Right forelimb (tissue), 1 donor: ENCODE results near the gene MEGF9.
"Not testable (repeated sequence)": the region's sequence is repeated elsewhere in the genome, so short reads cannot be mapped to it uniquely, and the experiment has no call there.

Source experiments
- DNase-seq: peaks from one replicate; pipeline ENCODE4 v3.0.0-alpha.2; 2018

Gene MEGF9

GRCh38 chr9:120714088-120714845 lies at the start of gene MEGF9:
TSS of gene MEGF9 (minus strand) at chr9:120714470. CDS start at chr9:120714358, 112 bp downstream.
- DNase-seq = peak; percentile 97

GRCh38 chr9:120761006-120761405 lies 46.7 kb upstream of the MEGF9 start:
- DNase-seq = no peak

GRCh38 chr9:120759755-120760400 lies 45.6 kb upstream of the MEGF9 start:
- DNase-seq = no peak

- DNase-seq = no peak
Observed at GRCh38 chr9:120758544-120758943, 44.3 kb upstream of the MEGF9 start.

GRCh38 chr9:120757026-120757913 lies 43.0 kb upstream of the MEGF9 start:
- DNase-seq = no peak

- no peak for DNase-seq
Observed at GRCh38 chr9:120756531-120756930, 42.3 kb upstream of the MEGF9 start.

- DNase-seq = peak; percentile 67
Observed at GRCh38 chr9:120755810-120756434, 41.7 kb upstream of the MEGF9 start.

GRCh38 chr9:120755044-120755443 lies 40.8 kb upstream of the MEGF9 start:
- DNase-seq = no peak

GRCh38 chr9:120750421-120750820 lies 36.2 kb upstream of the MEGF9 start:
- DNase-seq = no peak

GRCh38 chr9:120746366-120746765 lies 32.1 kb upstream of the MEGF9 start:
- not testable (repeated sequence) for DNase-seq

- DNase-seq = no peak
Observed at GRCh38 chr9:120745278-120745677, 31.0 kb upstream of the MEGF9 start.

- no peak for DNase-seq
Observed at GRCh38 chr9:120742951-120743416, 28.7 kb upstream of the MEGF9 start.

- no peak for DNase-seq
Observed at GRCh38 chr9:120741701-120742100, 27.4 kb upstream of the MEGF9 start.

- no peak for DNase-seq
Observed at GRCh38 chr9:120741191-120741590, 26.9 kb upstream of the MEGF9 start.

- DNase-seq = no peak
Observed at GRCh38 chr9:120740132-120740531, 25.9 kb upstream of the MEGF9 start.

GRCh38 chr9:120737416-120738165 lies 23.3 kb upstream of the MEGF9 start:
- DNase-seq = no peak

- no peak for DNase-seq
Observed at GRCh38 chr9:120736881-120737280, 22.6 kb upstream of the MEGF9 start.

- DNase-seq = no peak
Observed at GRCh38 chr9:120735415-120736126, 21.3 kb upstream of the MEGF9 start.

GRCh38 chr9:120734607-120735410 lies 20.5 kb upstream of the MEGF9 start:
- DNase-seq = no peak

GRCh38 chr9:120733190-120733589 lies 18.9 kb upstream of the MEGF9 start:
- no peak for DNase-seq
